GM19395 (cell line): ENCODE results near the gene UBAC2.
"Not testable (repeated sequence)": the region's sequence is repeated elsewhere in the genome, so short reads cannot be mapped to it uniquely, and the experiment has no call there.

ENCODE experiments used
- ATAC-seq: cut with Tn5 transposase; IDR thresholded peaks from one replicate; pipeline ENCODE4 v1.9.1; 2021; ENCODE audit warnings: mild to moderate bottlenecking, moderate library complexity; ENCODE audit not compliant: unreplicated experiment

UBAC2 gene

DNA sequence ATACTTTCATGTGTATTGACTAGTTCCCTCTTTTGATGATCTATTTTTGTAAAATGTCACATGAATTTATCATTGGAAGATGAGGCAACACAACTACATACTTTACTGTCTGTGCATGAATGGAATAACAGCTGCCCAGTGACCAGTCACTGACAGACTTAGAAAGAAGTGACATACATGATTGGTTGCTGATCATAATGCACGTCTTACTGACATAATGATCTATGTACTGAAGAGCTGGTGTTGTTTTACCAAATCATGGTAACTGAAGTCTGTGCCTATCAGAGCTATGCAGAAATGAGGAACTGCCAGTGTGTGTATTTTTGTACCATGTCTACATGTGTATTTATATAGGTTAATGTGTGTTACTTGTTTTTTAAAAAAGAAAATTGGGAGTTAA lies 31.1 kb downstream of the UBAC2 start:
- no peak for ATAC-seq

DNA sequence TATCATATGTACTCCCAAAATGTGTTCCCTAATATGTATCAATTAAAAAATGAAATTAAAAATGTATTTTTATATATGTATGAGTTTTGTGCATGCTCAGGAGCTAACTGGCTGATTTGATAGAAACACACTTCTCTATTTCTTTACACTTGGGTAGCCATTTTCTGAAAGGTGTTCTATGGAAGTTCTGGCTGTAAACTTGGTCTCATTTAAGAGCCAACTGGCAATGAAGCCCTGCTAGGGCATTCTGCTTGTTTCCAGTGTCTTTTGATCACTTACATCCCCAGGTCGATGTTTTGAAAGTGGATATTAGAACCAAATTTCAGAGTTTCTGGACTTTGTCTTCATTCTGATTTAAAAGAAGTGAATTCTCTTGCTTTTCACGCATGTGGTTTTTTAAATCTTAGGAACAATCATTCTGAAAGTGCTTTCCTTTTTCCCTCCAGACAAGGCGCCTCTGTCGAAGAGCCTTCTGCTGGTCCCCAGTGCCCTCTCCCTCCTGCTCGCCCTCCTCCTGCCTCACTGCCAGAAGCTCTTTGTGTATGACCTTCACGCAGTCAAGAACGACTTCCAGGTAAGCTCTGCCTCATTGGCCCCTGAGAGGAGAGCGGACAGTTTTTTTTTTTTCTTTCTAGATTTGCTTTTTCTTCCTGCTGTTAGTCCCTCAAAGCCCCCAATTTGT lies 37.5 kb downstream of the UBAC2 start:
- ATAC-seq: peak; percentile 81

DNA sequence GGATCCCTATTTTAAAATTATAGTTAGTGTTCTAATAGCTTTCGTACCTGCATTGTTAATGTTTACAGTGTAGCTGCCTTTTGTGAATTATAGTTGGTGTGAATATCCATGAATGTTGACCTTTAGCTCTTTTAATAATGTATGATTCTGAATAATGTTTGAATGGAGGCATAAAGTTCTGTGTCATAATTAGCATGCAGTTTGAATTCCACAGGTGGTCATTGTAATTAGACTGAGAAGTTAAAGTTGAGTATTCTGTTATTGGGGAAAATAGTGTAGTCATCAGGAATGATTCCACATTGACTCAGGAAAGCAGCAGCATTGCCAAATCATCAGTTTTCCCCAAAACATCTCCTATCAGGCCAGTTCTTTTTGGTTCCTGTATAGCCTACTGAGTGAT lies 45.4 kb downstream of the UBAC2 start:
- no peak for ATAC-seq

GRCh38 chr13:99249178-99249577 lies 48.5 kb downstream of the UBAC2 start:
- not testable (repeated sequence) for ATAC-seq

DNA sequence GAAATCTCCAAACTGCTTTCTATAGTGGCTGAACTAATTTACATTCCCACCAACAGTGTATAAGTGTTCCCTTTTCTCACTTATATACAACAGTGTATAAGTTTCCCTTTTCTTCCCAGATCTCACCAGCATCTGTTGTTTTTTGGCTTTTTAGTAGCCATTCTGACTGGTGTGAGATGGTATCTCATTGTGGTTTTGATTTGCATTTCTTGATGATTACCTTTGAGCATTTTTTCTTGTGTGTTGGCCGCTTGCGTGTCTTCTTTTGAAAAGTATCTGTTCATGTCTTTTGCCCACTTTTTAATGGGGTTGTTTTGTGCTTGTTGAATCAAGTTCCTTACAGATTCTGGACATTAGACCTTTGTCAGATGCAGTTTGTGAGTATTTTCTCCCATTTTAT lies 49.0 kb downstream of the UBAC2 start:
- not testable (repeated sequence) for ATAC-seq

- ATAC-seq: peak; percentile 50
Observed at GRCh38 chr13:99250982-99251825, 50.5 kb downstream of the UBAC2 start.

GRCh38 chr13:99251921-99252320 lies 51.3 kb downstream of the UBAC2 start:
- ATAC-seq: no peak

DNA sequence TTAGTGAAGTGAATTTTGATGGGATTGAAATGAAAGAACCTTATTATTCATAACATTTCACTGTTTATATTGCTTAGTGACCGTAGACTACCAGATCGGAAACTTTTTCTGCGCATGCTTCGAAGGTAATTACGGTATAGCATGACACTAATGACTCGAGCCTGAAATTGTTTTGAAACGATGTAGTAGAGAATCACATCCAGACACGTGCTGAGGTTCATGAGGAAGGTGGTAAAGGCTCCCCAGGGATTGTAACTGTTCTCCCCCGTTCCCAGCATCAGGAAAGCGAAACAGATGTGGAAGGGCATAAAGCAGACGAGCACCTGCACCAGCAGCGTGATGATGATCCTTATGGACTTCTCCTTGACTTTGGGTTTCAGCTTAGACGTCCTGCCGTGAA lies 54.2 kb downstream of the UBAC2 start:
- no peak for ATAC-seq

DNA sequence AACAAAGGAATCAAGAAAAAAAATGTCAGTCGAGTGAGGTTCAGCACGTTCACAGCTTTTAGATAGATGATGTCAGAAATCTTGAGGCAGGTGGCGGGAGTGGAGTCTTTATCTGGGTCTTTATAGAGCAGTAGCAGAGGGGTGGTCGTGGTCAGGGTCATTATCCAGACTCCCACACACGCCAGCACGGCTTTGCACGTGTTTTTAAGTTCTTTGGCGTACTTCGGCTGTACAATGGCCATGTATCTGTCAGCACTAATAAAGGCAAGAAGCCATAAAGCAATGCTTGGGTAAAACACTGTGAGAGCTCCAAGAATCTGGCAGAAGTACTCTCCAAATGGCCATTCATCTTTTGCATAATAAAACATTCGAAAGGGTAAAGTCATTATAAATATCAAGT lies 54.6 kb downstream of the UBAC2 start:
- ATAC-seq: no peak

GRCh38 chr13:99256283-99256682 lies 55.6 kb downstream of the UBAC2 start:
- ATAC-seq: peak; percentile 40

DNA sequence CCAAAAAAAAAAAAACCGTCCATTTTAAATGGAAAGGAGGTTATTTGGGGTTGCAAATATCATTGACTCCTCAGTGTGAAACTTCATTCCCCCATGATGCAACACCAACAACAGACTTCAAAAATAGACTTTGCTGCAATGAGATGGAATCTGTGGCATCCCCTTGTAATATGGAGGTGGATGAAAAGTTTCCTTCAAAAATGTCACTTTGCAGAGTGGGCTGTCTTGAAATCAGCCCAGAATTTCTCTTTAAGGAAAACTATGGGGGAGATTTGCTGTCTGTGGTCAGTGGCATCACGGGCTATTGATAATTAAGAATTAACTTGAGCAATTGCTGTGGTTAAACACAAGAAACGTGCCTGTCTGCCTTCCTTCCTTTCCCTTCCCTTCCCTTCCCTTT lies 56.1 kb downstream of the UBAC2 start:
- ATAC-seq: peak; percentile 17

DNA sequence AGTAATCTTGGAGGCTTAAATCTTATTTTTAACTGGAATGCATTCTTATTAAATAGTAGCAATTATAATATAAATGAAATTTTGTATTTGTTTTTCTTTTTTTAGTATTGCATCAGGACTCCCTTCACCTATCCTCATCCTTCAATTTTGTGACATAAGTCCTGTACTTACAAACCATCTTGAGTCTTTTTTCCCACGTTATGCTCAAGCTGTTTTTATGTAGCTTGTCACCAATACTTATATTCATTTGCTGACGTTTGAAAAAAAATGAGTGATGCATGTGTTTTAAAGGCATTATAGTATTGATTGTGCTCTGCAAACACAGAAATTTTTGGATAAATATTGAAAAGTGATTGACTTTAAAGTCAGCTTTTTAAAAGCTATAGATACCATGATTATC lies 56.6 kb downstream of the UBAC2 start:
- ATAC-seq: no peak

DNA sequence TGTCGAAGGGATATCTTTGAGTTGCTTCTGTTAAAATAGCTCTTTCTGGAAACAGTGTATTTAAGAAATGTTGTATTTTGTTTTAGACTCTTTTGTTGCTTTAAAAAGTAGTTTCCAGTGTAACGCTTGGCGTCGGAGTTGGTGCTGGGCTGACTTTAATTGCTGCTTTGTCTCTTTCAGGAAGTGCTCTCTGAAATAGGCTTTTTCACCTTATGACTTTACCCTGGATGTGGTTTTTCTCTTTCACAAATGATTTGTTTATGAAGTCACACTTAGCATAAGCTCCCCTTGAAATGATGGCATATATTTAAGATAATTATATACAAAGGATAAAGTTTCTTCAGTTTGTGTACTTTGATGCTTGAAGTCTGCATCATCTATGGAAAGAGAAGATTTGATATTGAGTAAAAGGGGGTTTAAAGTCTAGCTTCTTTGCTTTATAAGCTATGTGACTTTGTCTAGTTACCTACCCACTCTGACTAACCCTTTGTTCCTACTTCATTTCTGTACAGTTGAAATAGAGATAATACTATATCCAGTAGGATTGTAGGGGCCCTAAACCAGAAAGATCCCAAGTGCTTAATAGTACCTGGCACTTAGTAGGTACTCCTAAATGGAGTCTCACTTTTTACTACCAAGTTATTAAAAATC lies 57.7 kb downstream of the UBAC2 start, which contains the start of gene GPR18:
TSS of gene GPR18 (minus strand) at position 170 of the 651 bp plus-strand sequence. CDS start 2,507 bp downstream, outside the sequence.
- peak; percentile 92 for ATAC-seq

GRCh38 chr13:99258946-99259345 lies 58.3 kb downstream of the UBAC2 start:
- ATAC-seq: peak; percentile 67

- no peak for ATAC-seq
Observed at GRCh38 chr13:99260216-99260615, 59.6 kb downstream of the UBAC2 start.

DNA sequence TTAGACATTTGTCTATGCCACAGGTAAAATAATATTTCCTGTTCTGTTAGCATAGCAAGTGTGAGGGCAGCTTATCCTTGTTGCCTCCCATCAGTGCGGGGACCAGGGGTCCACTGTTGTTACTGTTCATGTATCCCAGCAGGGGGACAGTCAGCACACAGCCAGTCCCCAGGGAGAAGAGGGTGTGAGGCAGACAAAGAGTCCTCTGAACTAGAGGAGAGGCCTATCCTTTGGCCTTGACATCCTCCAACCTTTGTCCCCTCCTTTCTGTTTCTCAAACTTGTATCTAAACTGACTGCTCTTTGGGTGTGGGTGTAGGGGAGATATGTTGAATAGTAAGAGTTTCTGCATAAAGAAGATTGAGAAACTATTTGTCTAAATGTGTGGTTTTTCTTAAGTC lies 60.4 kb downstream of the UBAC2 start:
- no peak for ATAC-seq

DNA sequence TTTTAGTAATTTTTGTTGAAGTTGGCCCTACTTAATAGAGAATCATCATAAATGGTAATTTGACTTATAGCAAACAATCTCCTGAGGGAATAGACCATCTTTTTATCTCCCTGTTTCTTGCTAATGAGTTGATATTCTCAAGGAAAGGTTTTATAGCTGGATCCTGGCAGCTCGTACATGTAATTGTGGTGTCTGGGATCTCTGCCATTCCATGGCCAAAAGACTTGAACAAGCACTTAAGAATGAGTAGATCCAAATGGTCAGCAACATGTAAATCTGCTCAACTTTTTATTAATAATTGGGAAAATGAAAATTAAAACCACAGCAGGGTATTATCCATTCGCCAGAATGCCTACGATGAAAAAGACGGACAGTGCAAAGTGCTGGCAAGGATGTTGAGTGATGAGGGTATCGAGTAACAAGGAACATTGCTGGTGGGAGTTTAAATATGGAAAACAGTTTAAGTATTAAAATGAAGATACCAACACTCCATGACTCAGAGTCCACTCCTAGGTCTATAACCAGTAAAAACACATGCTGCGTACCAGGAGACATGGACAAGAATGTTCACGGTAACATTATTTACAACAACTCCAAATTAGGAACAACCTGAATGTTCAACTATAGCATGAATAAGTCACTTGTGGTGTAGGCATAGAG lies 62.6 kb downstream of the UBAC2 start:
- no peak for ATAC-seq

- no peak for ATAC-seq
Observed at GRCh38 chr13:99264051-99264450, 63.4 kb downstream of the UBAC2 start.

GRCh38 chr13:99265162-99265800 lies 64.6 kb downstream of the UBAC2 start:
- no peak for ATAC-seq

GRCh38 chr13:99265821-99266426 lies 65.3 kb downstream of the UBAC2 start:
- ATAC-seq: peak; percentile 50
